DMS114 treated with DMSO at 0.1 percent for 48 hours (cell line): ENCODE results near the gene RAPGEF2.

Source experiments
- DNase-seq: peaks from one replicate; lab custom pipeline; 2025; ENCODE audit not compliant: unreplicated experiment; lab: John Stamatoyannopoulos, UW

Gene RAPGEF2

DNA sequence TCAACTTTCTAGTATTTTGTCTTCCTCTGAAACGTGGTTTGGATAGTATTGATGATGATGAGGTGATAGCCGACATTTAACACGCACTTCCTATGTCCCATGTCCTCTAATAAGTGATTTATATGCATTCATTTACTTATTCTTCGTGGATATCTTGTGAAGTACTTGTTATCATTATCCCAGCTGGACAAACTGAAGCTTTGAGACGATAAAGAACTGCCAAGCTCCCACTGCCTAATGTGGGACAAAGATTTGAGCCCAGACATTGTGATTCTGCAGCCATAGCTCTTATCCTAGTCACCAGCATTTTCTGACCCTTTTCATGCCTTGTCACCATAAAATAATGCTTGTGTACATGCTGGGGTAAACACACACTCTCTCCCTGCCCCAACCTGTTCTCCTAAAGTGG, 92.5 kb downstream of the RAPGEF2 start:
- no peak for DNase-seq

DNA sequence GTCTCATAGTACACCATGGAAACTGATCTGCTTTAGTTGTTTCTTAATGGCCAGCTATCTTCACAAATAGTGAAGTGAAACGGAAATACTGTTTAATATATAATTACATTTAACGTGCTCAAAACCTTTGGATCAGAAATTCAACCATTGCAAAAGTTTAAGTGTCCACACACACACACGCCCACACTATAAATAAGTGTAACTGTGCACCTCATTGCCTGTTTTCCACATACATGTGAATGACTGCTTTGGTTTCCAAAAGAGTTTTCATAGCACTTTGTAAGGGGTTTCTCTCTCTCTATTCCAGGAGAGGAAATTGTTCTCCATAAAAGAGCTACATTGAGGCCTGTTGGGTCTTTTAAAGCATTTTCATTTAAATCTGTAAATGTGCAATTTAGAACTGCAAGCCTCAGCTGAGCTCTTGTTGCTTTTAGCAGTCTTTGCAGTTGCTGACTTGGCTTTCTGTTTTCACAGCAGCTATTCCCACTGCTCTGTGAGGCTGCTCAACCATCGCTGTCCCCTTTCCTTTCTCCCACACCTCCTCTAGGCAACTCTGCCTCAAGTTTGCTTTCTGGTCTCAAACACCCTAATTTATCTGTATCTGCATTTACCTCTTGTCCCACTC, 94.5 kb downstream of the RAPGEF2 start:
- DNase-seq, result no peak

DNA sequence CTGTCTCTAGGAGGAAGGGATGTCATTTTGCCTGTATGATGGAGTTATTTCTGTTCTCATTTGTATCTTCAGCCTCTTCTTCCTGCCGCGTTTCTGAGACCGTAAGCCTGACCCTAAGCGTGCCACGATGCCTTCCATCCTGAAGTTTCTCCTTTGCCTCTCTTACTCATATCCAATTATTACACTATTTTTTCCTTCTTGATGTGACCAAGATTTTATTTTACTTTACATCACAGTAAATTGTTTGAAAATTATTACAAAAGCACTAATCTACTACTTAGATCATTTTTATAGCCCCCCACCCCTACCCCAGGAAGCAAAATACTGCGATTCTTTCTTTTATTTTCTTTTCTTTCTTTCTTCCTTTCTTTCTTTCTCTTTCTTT, 95.0 kb downstream of the RAPGEF2 start:
- DNase-seq, result no peak

DNA sequence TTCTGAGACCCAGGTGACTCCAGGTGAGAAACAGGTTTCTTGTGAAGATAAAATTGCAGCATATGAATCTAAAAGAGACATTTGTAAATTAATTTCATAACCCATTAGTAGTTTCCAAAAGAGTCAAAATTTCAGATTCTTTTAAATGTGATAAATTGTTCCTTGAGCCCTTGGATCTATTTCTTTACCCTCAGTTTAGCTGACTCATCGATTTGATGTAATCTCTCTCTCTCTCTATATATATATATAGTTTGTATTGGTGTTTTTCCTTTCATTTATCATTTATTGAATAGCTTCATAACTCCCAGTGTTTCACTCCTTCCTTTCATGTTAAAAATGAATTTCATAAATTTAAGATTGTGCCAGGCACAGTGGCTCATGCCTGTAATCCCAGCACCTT, 96.9 kb downstream of the RAPGEF2 start:
- no peak for DNase-seq

DNA sequence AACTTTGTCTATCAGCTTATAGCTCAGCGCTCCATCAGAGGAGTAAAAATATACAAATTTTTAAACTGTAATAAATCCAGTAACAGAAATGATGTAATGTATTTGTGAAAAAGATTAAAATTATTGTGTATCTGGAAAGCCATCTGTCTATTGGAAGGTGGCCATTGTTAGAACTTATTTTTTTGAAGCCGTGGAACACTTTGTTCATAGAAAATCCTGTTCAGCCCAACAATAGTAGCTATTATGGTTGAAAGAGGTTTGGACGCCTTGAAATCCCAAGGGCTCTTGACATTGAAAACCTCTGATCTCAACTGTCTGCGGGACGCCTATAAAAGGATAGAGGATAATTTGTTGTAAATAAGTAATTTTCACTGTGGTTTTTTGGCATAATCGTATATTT, 98.3 kb downstream of the RAPGEF2 start:
- no peak for DNase-seq

DNA sequence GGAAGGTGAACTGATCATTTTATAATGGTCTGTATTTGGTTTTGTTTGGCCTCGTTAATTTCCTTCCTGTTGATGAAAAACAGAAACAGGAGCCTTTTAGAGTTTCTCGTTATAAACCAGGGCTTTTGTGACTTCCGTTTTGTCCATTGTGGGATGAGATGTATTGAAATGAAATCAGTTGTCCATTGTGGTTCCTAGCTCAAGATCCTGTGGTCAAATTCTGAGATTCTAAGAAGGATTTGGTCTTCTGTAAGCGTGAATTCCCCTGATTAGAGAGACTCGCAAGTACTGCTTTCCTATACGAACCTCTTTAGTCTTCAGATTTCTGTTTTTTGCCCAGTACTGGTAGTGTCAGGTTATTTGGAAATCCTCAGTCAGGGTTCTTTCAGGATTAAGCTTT, 101.7 kb downstream of the RAPGEF2 start:
- no peak for DNase-seq

DNA sequence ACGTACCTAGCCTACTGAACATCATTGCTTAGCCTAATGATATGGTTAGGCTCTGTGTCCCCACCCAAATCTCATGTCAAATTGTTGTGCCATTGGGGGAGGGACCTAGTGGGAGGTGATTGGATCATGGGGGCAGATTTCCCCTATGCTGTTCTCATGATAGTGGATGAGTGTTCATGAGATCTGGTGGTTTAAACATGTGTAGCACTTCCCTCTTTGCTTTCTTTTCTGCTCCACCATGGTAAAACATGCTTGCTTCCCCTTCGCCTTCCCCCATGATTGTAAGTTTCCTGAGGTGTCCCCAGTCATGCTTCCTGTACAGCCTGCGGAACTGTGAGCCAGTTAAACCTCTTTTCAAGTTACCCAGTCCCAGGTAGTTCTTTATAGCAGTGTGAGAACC, 102.6 kb downstream of the RAPGEF2 start:
- no peak for DNase-seq

DNA sequence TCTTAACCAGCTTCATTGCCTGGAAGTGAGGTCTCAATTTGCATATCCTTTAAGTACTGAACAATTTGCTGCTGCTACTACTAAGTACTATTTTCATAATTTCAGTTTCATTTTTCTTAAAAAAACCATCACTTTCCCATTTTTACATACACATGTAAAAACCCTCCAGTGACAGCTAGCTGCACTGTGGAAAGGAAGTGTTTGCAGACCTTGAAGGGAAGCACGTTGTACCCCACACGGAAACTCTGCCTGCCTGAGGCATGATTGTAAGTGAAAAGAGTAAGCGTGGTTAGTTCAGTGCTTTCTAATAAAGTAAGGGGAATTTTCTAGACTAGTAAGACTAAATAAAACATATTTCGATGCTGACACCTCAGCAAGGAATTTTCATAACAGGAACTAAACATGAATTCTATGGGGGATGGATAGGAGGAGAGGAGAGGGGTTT, 103.6 kb downstream of the RAPGEF2 start:
- no peak for DNase-seq

DNA sequence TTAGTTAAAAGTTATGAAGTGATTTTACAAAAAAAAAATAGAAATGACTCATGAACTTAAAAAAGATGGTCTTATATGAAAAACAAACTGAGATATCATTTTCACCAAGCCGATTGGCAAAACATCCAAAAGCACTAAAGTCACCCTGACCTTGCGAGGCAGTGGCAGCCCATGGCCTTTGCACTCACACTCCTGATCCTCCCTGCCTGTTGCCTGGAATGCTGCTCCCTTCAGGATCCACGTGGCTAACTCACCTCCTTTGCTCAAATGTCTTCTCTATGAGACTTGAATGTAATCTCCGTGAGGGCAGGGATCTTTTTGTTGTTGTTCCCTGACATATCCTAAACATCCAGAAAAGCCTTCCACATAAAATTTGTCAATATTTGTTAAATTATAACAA, 106.4 kb downstream of the RAPGEF2 start:
- no peak for DNase-seq

DNA sequence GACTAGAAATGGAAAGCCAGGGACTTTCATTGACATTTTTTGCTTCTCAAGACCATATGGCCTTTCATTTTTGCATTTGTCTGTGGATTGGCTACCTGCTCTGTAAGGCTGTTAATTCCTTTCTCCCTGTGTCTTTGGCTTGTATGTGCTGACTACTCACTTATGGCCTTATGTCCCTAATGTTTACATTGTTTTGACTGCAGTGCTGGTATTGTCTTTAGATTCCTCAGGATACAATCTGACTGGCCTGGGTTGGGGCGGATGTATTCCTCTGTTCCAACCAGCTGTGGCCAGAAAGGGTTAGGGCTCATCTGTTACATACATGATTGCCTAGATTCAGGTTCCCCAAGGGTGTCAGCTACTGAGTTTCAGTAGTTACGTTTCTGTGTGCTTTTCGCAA, 108.1 kb downstream of the RAPGEF2 start:
- no peak for DNase-seq

DNA sequence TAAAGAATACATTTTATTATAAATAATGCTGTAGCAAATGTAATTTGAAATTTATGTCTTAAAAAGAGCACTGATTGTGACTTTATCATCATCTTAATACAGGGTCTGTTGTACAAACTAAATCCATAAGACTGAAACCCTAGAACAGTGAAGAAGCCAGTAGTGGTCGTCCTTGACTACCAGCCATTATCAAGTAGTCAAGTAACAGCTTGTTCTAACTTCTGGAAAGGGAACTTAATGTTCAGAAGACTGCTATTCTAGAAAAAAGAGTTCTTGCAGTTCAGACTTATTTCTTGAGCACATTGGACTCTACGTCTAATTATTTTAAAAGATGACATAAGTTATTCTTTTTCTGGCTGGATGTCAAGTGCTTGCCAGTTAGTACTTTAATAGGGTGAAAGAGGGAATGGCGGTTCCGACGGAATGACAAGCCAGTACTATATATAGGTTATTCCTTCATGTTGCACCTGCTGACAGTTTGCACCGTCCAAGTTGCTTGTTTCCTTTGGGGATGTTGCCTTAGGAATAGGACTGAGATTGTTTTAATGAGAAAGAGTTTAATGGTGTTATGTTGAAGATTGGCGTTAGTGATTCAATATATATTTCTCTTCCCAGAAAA, 109.9 kb downstream of the RAPGEF2 start:
- no peak for DNase-seq

DNA sequence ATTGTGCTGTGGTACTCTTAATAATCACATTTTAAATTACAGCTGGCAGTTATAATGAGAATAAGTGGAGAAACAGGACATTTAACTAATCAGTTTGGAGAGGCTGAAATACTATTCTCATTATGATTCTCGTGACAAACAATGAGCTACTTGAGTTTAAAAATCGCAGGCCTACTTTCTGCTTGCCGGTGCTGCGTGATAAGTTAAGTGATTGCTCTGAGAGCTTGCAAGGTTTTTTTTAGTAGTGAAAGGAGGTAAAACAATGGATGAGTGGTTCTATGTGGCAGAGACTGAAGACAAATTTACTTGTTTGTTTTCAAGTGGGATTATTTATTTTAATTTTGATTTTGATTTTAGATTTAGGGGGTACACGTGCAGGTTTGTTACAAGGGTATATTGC, 114.0 kb downstream of the RAPGEF2 start:
- no peak for DNase-seq

DNA sequence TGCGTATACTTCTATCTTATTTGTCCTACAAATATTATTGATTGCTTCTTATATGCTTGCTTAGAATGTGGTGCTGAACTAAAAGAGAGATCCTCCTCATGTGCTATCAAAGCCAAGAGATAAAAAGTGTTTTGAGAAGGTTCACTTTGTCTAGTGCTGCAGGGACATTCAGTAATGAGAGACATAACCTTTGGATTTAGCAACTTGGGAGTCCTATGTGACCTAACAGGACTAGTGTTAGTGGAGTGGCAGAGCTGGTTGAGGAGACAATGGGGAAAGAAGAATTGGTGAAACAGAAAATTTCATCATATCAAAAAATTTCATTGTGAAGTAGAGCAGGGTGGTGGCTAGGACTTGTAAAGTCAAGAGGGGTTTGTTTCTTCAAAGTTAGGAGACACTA, 117.0 kb downstream of the RAPGEF2 start:
- DNase-seq, result no peak

DNA sequence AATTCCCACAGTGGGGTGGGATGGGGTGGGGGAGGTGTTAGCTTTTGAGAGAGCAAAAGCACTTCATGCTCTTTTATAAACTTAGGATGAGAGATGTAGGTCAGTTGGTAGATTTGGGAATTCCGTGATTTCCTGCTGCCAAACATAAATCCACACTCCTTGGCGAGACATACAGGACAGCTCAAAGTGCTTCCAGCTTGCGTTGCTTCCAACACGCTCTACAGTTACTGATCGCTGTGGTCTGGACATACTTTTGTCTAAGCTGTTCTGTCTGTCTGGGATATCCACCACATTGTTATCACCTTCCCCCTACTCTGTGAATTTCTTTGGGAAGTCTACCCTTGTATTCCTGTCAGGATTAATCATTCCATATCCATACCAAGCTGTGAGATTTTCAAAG, 117.5 kb downstream of the RAPGEF2 start:
- DNase-seq, result no peak

DNA sequence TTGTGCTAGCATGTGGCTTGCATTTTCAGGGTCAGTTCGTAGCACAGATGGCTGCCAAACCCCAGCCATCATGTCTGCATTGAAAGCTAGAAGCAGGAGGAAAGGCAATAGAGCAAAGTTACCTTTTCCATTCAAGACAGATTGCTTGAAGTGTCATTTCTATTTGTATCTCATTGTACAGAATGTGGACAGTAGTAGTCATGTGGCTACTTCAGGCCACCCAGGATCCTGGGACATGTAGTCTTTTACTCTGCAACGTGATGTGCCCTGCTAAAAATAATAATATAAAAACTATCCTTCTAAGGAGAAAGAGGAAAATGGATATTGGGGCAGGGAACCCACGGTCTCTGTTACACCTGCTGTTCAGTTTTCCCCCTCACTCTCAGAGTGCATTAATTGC, 118.4 kb downstream of the RAPGEF2 start:
- DNase-seq, result no peak

DNA sequence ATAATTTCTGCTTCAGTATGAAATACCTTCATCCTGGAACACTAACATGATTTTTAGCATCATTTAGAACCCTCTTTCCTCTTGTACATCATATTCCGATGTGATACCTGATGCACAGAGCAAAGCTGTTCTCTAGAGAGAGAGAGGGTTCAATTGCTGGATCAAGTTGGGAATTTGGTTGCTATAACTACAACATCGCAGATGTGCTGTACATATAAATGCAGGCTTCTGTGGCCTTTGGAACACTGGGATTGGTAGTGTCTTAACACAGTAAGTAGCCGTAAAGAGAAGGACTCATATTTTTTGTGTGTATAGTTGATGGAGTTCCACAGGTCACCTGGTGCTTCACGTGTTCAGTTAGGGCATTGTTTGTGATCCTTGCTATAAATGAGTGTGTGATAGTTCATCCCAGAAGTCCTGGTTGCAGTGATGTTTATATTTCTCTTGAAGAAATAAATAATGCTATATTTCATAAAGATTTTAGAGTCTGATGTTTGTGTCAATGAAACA, 119.2 kb downstream of the RAPGEF2 start:
- DNase-seq, result no peak

DNA sequence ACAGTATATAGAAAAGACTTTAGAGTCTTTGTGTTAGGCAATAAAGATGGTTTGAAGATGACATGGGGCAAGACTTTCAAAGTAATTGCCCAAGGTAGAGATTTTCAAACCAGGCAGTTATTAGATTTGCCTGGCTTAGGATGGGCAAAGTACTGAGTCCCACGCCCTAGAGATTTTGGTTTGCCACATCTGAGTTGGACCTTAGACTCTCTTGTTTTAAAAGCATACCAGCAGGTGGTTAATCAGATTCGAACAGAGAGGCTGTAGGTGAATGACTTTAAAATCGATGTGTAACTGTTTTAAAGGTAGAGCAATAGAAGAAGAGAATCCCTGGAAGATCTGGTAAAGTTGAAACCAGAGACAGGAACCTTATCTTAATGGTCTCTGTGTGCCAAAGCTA, 121.5 kb downstream of the RAPGEF2 start:
- no peak for DNase-seq

DNA sequence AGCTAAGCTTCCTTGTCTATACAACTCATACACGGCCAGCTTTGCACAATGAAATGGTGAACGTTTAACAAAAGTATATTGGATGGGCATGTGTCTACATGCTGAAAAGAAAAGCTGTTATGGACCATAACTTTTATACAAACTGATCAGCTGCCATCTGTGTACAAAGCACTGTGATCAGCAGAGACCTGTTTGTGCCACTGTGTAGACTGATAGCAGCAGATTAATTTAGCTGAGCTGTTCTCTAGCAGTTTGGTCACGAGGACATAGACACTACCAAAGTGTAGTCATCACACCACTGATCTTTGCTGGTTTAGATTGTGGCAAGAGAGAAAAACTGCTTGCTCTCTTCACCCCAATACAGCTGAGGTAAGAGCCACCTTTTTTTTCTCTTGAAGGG, 124.5 kb downstream of the RAPGEF2 start:
- DNase-seq, result no peak

DNA sequence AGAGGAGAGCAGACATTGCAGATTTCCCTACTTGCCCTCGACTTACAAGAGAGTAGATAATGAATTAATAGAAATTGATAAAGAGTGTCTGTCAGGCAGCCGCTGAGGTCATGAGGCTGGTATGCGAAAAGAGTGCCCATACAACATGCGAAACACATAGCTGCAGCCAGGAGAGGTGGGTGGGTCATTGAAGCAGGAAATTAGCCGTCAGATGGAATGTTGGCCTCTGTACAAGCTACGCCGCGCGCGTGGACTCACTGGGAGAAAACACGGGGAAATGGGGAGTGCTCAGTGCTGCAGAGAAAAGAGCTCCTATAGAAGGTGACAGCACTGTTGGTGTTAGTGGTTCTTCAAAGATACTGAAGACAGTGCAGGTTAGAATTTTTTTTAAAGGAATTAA, 125.1 kb downstream of the RAPGEF2 start:
- DNase-seq, result peak; percentile 65

DNA sequence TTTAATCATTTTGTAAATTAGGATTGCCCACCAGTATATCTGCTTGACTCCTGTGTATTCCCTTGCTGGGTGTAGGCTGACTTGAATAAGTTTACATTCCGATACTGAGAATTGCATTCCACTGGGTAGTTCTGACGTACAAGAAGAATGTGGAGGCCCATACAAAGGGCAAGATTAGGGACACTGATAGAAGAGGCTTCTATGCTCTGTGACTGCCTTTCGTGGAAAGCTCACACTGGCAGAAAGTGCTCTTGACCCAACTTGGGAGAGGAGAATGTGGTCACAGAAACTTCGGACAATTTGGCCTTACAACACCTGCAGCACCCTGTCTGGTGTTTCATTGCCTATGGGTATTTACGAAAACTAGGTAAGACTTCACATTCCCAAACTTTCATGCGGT, 126.3 kb downstream of the RAPGEF2 start:
- DNase-seq, result peak; percentile 95

DNA sequence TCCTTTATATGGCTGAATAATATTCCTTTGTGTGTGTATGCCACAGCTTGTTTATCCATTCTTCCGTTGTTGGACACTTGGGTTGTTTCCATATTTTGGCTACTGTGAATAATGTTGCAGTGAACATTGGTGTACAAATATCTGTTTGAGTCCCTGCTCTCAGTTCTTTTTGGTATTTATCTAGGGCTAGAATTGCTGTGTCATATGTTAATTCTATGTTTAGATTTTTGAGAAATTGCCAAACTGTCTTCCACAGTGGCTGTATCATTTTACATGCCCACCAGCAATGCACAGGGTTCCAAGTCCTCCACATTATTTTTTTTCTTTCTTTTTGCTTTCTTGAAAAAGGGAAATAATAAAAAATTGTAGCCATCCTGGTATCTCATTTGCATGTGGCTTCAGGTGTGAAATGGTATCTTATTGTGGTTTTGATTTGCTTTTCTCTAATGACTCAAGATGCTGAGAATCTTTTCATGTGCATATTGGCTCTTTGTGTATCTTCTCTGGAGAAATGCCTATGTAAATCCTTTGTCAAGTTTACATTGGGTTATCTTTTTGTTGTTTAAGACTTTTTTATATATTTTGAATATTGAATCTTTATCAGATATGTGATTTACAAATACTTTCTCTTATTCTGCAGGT, 129.7 kb downstream of the RAPGEF2 start:
- no peak for DNase-seq

DNA sequence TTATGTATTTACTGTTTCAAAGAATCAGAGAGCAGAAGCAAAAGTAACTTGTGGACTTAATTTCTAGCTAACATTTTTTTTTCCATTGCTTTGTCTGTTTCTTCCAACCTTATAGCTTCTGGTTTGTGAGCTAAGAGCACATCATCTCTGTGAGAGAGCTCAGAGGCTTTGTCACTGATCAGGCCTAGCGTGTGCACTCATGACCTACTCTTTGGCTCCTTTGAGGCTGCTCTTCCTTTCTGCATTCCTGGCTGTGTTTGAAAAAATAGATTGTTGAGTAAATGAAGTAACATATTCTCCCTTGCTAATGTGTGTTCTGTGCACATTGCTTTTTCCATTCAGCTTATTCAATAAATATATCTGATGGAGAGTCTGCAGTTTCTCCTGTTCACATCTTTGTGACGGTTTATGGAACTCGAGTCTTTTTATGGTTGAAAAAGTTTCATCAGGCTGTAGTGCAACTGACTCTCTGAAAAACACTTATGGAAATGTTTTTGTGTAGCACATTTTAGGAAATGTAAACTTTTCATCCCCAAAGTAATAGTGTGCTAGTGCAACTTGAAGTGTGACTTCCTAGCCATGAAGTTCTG, 133.0 kb downstream of the RAPGEF2 start:
- DNase-seq, result peak; percentile 97
